HEK293 (cell line): Measurements from ENCODE around the gene CNKSR3.

ENCODE experiments used
- CTCF ChIA-PET: fragments of 350-600 bp; formaldehyde crosslinking; extraction: SDS; loops from one replicate; lab custom pipeline; 2021; ENCODE audit warnings: antibody characterized with exemption; lab: Yijun Ruan, JAX
- POLR2A ChIA-PET: fragments of 300-600 bp; formaldehyde crosslinking; extraction: SDS; loops from one replicate; lab custom pipeline; 2020; ENCODE audit warnings: antibody characterized with exemption, inconsistent platforms; lab: Yijun Ruan, JAX
- H3K27ac ChIP-seq: fragments of 200-500 bp; sonication (Bioruptor generic); 2 replicates; pipeline ENCODE4 v1.5.1; 2014; ENCODE audit warnings: low read depth, low read length, control low read depth, inconsistent platforms; ENCODE audit errors: extremely low read depth
- H3K36me3 ChIP-seq, 2 experiments: fragments of 200-500 bp in 1 of 2; sonication (Bioruptor generic) in 1 of 2; 1 replicate in 1 of 2; 2 replicates in 1 of 2; pipeline ENCODE4 v1.5.1; 2014 to 2017; ENCODE audit warnings: inconsistent platforms in 2 of 2, low read length in 2 of 2; ENCODE audit not compliant: control insufficient read depth in 2 of 2, insufficient read depth in 1 of 2
- H3K4me1 ChIP-seq: fragments of 200-500 bp; sonication (Bioruptor generic); 2 replicates; pipeline ENCODE4 v1.5.1; 2014; ENCODE audit warnings: mild to moderate bottlenecking, low read length, inconsistent platforms; ENCODE audit not compliant: control insufficient read depth, insufficient read depth
- H3K4me3 ChIP-seq: 2 replicates; pipeline ENCODE4 v1.5.1; 2011; ENCODE audit warnings: low read depth, mild to moderate bottlenecking, control low read depth, low read length, moderate library complexity
- H3K9me3 ChIP-seq: fragments of 200-500 bp; sonication (Bioruptor generic); 2 replicates; pipeline ENCODE4 v1.5.1; 2014; ENCODE audit warnings: low read depth, low read length, inconsistent platforms; ENCODE audit not compliant: control insufficient read depth, insufficient read depth
- FEZF1 ChIP-seq: fragments of 450-650 bp; formaldehyde crosslinking; IDR thresholded peaks from 2 replicates; pipeline ENCODE4 v1.5.1; 2016; ENCODE audit warnings: missing biosample characterization, missing genetic modification characterization
- KLF1 ChIP-seq: fragments of 450-650 bp; formaldehyde crosslinking; IDR thresholded peaks from 2 replicates; pipeline ENCODE4 v1.5.1; 2016; ENCODE audit warnings: missing biosample characterization, missing genetic modification characterization
- KLF16 ChIP-seq: fragments of 450-650 bp; formaldehyde crosslinking; IDR thresholded peaks from 2 replicates; pipeline ENCODE4 v1.5.1; 2017; ENCODE audit warnings: missing biosample characterization, missing genetic modification characterization
- OVOL3 ChIP-seq: fragments of 450-650 bp; formaldehyde crosslinking; IDR thresholded peaks from 2 replicates; pipeline ENCODE4 v1.5.1; 2016; ENCODE audit warnings: missing biosample characterization, missing genetic modification characterization
- REPIN1 ChIP-seq: fragments of 450-650 bp; formaldehyde crosslinking; IDR thresholded peaks from 2 replicates; pipeline ENCODE4 v1.5.1; 2017; ENCODE audit warnings: missing biosample characterization, missing genetic modification characterization, low read depth
- ZFP37 ChIP-seq: fragments of 450-650 bp; formaldehyde crosslinking; IDR thresholded peaks from 2 replicates; pipeline ENCODE4 v1.5.1; 2016; ENCODE audit warnings: missing biosample characterization, missing genetic modification characterization
- ZNF155 ChIP-seq: fragments of 450-650 bp; formaldehyde crosslinking; IDR thresholded peaks from 2 replicates; pipeline ENCODE4 v1.5.1; 2016; ENCODE audit warnings: missing biosample characterization, missing genetic modification characterization
- ZNF214 ChIP-seq: fragments of 450-650 bp; formaldehyde crosslinking; IDR thresholded peaks from 2 replicates; pipeline ENCODE4 v1.5.1; 2017; ENCODE audit warnings: missing biosample characterization, mild to moderate bottlenecking, missing genetic modification characterization, borderline replicate concordance
- ZNF341 ChIP-seq: fragments of 450-650 bp; formaldehyde crosslinking; IDR thresholded peaks from 2 replicates; pipeline ENCODE4; 2016; ENCODE audit warnings: low read depth, missing biosample characterization, missing genetic modification characterization
- ZNF549 ChIP-seq: fragments of 450-650 bp; IDR thresholded peaks from 2 replicates; pipeline ENCODE4 v1.5.1; 2018; ENCODE audit warnings: missing biosample characterization, missing genetic modification characterization, mild to moderate bottlenecking, inconsistent platforms, moderate library complexity
- ZNF555 ChIP-seq: fragments of 450-650 bp; formaldehyde crosslinking; conservative IDR thresholded peaks from 2 replicates; pipeline ENCODE4 v1.5.1; 2017; ENCODE audit warnings: missing biosample characterization, mild to moderate bottlenecking, missing genetic modification characterization, inconsistent platforms
- ZNF670 ChIP-seq: fragments of 450-650 bp; formaldehyde crosslinking; IDR thresholded peaks from 2 replicates; pipeline ENCODE4 v1.5.1; 2016; ENCODE audit warnings: missing biosample characterization, missing genetic modification characterization, low read depth
- ZNF76 ChIP-seq: fragments of 450-650 bp; formaldehyde crosslinking; IDR thresholded peaks from 2 replicates; pipeline ENCODE4; 2016; ENCODE audit warnings: low read depth, missing biosample characterization, missing genetic modification characterization, borderline replicate concordance
- ZNF768 ChIP-seq: fragments of 450-650 bp; formaldehyde crosslinking; IDR thresholded peaks from 2 replicates; pipeline ENCODE4 v1.5.1; 2018; ENCODE audit warnings: missing biosample characterization, mild to moderate bottlenecking, missing genetic modification characterization
- TF ChIP-seq, protein P1 (sequence below): fragments of 450-650 bp; formaldehyde crosslinking; IDR thresholded peaks from 2 replicates; pipeline ENCODE4 v1.5.1; 2016; ENCODE audit warnings: missing biosample characterization, missing genetic modification characterization
- TF ChIP-seq, protein P2 (sequence below): fragments of 450-650 bp; formaldehyde crosslinking; IDR thresholded peaks from 2 replicates; pipeline ENCODE4 v1.5.1; 2016; ENCODE audit warnings: missing biosample characterization, missing genetic modification characterization
- TF ChIP-seq, protein P3 (sequence below): fragments of 450-650 bp; formaldehyde crosslinking; IDR thresholded peaks from 2 replicates; pipeline ENCODE4 v1.5.1; 2016; ENCODE audit warnings: missing biosample characterization, missing genetic modification characterization
- TF ChIP-seq, protein P4 (sequence below): fragments of 450-650 bp; formaldehyde crosslinking; IDR thresholded peaks from 2 replicates; pipeline ENCODE4 v1.5.1; 2017; ENCODE audit warnings: missing biosample characterization, missing genetic modification characterization

Gene CNKSR3

DNA sequence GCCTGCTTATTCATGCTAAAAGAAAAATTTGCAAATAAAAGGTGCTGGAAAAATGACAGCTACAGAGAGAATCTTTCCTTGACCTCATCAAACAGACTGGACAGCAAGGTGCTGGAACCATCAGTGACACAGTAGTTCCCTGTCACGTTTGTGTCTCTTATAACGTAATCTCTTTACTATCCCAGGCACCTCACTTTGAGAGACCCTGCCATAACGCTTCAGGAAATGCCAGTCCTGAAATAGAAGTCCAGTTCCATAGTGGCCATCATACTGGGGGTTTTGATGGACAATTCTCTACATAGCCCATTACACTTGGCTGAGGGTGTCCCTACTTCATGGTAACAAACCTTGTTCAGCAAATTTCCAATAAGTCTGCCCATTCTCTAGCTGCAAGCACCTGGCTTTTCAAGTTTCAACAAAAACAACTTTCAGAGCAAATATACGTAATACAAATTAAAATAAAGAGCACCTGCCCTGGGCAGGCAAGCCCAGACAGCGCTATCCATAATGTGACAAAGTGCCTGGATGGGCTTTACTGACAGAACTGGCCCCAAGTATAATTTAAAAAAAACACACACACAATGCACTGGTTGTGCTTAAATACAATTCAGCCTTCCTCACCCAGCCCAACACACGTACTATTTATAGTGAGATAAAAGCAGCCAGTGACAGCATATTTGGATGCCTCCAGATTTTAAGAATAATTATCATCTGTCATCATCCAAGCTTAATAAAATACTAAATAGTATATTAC, 38.7 kb downstream of the CNKSR3 start:
- CTCF ChIA-PET: no interaction called here
- TF ChIP-seq, protein P1, sequence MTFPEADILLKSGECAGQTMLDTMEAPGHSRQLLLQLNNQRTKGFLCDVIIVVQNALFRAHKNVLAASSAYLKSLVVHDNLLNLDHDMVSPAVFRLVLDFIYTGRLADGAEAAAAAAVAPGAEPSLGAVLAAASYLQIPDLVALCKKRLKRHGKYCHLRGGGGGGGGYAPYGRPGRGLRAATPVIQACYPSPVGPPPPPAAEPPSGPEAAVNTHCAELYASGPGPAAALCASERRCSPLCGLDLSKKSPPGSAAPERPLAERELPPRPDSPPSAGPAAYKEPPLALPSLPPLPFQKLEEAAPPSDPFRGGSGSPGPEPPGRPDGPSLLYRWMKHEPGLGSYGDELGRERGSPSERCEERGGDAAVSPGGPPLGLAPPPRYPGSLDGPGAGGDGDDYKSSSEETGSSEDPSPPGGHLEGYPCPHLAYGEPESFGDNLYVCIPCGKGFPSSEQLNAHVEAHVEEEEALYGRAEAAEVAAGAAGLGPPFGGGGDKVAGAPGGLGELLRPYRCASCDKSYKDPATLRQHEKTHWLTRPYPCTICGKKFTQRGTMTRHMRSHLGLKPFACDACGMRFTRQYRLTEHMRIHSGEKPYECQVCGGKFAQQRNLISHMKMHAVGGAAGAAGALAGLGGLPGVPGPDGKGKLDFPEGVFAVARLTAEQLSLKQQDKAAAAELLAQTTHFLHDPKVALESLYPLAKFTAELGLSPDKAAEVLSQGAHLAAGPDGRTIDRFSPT: no peak
- TF ChIP-seq, protein P2, sequence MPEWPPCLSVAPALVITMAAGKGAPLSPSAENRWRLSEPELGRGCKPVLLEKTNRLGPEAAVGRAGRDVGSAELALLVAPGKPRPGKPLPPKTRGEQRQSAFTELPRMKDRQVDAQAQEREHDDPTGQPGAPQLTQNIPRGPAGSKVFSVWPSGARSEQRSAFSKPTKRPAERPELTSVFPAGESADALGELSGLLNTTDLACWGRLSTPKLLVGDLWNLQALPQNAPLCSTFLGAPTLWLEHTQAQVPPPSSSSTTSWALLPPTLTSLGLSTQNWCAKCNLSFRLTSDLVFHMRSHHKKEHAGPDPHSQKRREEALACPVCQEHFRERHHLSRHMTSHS (tag by site-specific recombination): no peak
- TF ChIP-seq, protein P3, sequence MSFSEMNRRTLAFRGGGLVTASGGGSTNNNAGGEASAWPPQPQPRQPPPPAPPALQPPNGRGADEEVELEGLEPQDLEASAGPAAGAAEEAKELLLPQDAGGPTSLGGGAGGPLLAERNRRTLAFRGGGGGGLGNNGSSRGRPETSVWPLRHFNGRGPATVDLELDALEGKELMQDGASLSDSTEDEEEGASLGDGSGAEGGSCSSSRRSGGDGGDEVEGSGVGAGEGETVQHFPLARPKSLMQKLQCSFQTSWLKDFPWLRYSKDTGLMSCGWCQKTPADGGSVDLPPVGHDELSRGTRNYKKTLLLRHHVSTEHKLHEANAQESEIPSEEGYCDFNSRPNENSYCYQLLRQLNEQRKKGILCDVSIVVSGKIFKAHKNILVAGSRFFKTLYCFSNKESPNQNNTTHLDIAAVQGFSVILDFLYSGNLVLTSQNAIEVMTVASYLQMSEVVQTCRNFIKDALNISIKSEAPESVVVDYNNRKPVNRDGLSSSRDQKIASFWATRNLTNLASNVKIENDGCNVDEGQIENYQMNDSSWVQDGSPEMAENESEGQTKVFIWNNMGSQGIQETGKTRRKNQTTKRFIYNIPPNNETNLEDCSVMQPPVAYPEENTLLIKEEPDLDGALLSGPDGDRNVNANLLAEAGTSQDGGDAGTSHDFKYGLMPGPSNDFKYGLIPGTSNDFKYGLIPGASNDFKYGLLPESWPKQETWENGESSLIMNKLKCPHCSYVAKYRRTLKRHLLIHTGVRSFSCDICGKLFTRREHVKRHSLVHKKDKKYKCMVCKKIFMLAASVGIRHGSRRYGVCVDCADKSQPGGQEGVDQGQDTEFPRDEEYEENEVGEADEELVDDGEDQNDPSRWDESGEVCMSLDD (tag by site-specific recombination): no peak
- no peak for TF ChIP-seq KLF1 (tag by site-specific recombination)
- no peak for TF ChIP-seq ZNF76 (tag by site-specific recombination)
- TF ChIP-seq ZNF670 (tag by site-specific recombination): no peak
- TF ChIP-seq ZNF555 (tag by site-specific recombination): no peak
- no peak for TF ChIP-seq KLF16
- H3K36me3 ChIP-seq: no peaks in the 10 kb centered on the region
- no peaks in the 10 kb centered on the region for H3K9me3 ChIP-seq
- POLR2A ChIA-PET: no interaction called here
- H3K4me3 ChIP-seq: no peak overlapping the region
- H3K27ac ChIP-seq: no peak overlapping the region
- no peaks in the 10 kb centered on the region for H3K4me1 ChIP-seq

DNA sequence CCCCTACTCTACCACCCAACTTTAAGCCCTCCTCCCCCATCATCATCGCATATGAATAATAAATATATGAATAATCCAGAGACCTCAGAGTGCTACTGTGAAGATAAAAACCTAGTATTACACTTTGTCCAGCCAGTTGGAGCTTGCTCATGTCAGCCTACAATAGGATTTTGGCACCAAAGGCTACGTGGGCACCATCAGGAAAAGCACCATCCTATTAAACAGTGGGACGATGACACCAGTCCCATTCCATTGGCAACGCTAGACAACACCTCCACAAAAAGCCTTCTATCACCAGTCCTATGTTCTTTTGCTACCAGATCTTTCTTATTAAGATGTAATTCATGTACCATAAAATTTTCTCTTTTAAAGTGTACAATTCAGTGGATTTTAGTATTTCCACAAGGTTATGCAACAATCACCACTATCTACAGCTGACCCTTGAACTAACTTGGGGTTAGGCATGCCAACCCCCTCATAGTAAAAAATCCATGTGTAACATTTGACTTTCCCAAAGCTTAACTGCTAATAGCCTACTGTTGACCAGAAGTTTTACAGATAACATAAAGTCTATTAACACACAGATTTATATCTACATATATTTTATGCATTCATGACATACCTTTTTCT, 41.1 kb downstream of the CNKSR3 start:
- H3K4me3 ChIP-seq: no peak overlapping the region
- ChIA-PET CTCF (no interaction called here), POLR2A (no interaction called here)
- H3K27ac ChIP-seq: no peak overlapping the region
- TF ChIP-seq ZNF549 (tag by site-specific recombination) (no peak), ZFP37 (no peak), REPIN1 (tag by site-specific recombination) (no peak), ZNF768 (no peak), ZNF155 (tag by site-specific recombination) (no peak), ZNF341 (tag by site-specific recombination) (no peak), ZNF214 (tag by site-specific recombination) (no peak), FEZF1 (tag by site-specific recombination) (no peak), OVOL3 (tag by site-specific recombination) (no peak)
- TF ChIP-seq, protein P4, sequence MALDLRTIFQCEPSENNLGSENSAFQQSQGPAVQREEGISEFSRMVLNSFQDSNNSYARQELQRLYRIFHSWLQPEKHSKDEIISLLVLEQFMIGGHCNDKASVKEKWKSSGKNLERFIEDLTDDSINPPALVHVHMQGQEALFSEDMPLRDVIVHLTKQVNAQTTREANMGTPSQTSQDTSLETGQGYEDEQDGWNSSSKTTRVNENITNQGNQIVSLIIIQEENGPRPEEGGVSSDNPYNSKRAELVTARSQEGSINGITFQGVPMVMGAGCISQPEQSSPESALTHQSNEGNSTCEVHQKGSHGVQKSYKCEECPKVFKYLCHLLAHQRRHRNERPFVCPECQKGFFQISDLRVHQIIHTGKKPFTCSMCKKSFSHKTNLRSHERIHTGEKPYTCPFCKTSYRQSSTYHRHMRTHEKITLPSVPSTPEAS (tag by site-specific recombination): no peak
- H3K9me3 ChIP-seq: no peaks in the 10 kb centered on the region
- no peaks in the 10 kb centered on the region for H3K4me1 ChIP-seq
- H3K36me3 ChIP-seq: no peaks in the 10 kb centered on the region
